NB4 (cell line): ENCODE results near the gene NR1H4.

Experiments used
- CTCF ChIP-seq: IDR thresholded peaks from one replicate; pipeline ENCODE4 v1.5.1; 2012; ENCODE audit warnings: low read depth, low read length
- MAX ChIP-seq: IDR thresholded peaks from 2 replicates; pipeline ENCODE4 v1.6.1; 2011; ENCODE audit warnings: low read depth, low read length
- MYC ChIP-seq: IDR thresholded peaks from 2 replicates; pipeline ENCODE4 v1.6.1; 2011; ENCODE audit warnings: low read depth, low read length
- POLR2A ChIP-seq: IDR thresholded peaks from 2 replicates; pipeline ENCODE4 v1.6.1; 2011; ENCODE audit warnings: mild to moderate bottlenecking; ENCODE audit not compliant: insufficient read length; ENCODE audit errors: extremely low read depth

GRCh38 chr12:100445081-100445481, 28.6 kb upstream of the NR1H4 start:
- TF ChIP-seq CTCF (no peak), POLR2A (no peak), MAX (no peak), MYC (no peak)
